B cell (primary cell): ENCODE measurements around the gene MSH2. TPM values are rescaled to one million over a fixed set of nuclear protein-coding genes. Genes with fewer than 3 reads are reported as not detected.

ENCODE experiments used
- ATAC-seq: fragments of 200-7000 bp; cut with Tn5 transposase; one replicate; pipeline ENCODE4 v1.10.0; 2021; ENCODE audit warnings: low read depth, mild to moderate bottlenecking, moderate number of reproducible peaks, moderate library complexity
- CTCF ChIA-PET: fragments of 350-600 bp; sonication (Branson Sonifier 250); formaldehyde crosslinking; loops from one replicate; lab custom pipeline; 2021; ENCODE audit warnings: antibody characterized with exemption, inconsistent platforms; lab: Charles Lee
- POLR2A ChIA-PET: fragments of 350-600 bp; sonication (Branson Sonifier 250); formaldehyde crosslinking; loops from one replicate; lab custom pipeline; 2021; ENCODE audit warnings: antibody characterized with exemption; lab: Charles Lee
- DNase-seq: peaks from one replicate; pipeline ENCODE4 v3.0.0; 2013
- H2AFZ ChIP-seq: 2 replicates; pipeline ENCODE4 v1.6.1; 2012; ENCODE audit warnings: mild to moderate bottlenecking, low read depth, low read length; ENCODE audit not compliant: insufficient read depth, poor library complexity, severe bottlenecking
- H3K27ac ChIP-seq, 2 donors: 1 replicate in 1 of 2; 2 replicates in 1 of 2; pipeline ENCODE4 v1.5.1; 2012 to 2013; ENCODE audit warnings: low read length in 2 of 2, mild to moderate bottlenecking in 2 of 2, moderate library complexity in 1 of 2
- H3K27me3 ChIP-seq, 4 experiments: fragments of 200-600 bp in 1 of 4; sonication (generic) in 1 of 4; replicated peaks in 1 of 4; 1 replicate in 2 of 4; 2 replicates in 2 of 4; pipeline versions ENCODE4 v1.6.1 to v1.7.0; 2013 to 2016; ENCODE audit warnings: low read length in 3 of 4, mild to moderate bottlenecking in 2 of 4, mixed read lengths in 1 of 4, moderate library complexity in 1 of 4; ENCODE audit not compliant: insufficient read depth in 4 of 4, control insufficient read depth in 3 of 4; ENCODE audit errors: control extremely low read depth in 1 of 4
- H3K36me3 ChIP-seq, 2 experiments: replicated peaks in 1 of 2; 1 replicate in 1 of 2; 2 replicates in 1 of 2; pipeline versions ENCODE4 v1.6.1 to v1.7.1; 2013; ENCODE audit warnings: low read length in 1 of 2; ENCODE audit not compliant: insufficient read depth in 2 of 2, control insufficient read depth in 1 of 2; ENCODE audit errors: control extremely low read depth in 1 of 2, extremely low read depth in 1 of 2
- H3K4me1 ChIP-seq, 2 donors: fragments of 200-600 bp in 1 of 2; sonication (generic) in 1 of 2; 1 replicate in 1 of 2; 2 replicates in 1 of 2; pipeline versions ENCODE4 v1.5.1 to v1.6.1; 2013 to 2017; ENCODE audit warnings: low read length in 2 of 2; ENCODE audit not compliant: control insufficient read depth in 2 of 2, insufficient read depth in 2 of 2
- H3K4me2 ChIP-seq: replicated peaks from 2 replicates; pipeline ENCODE3; 2012; ENCODE audit warnings: mild to moderate bottlenecking, low read depth, low read length; ENCODE audit not compliant: poor library complexity, severe bottlenecking
- H3K4me3 ChIP-seq, 5 experiments: fragments of 200-600 bp in 1 of 5; sonication (generic) in 1 of 5; 1 replicate in 3 of 5; 2 replicates in 2 of 5; pipeline versions ENCODE4 v1.5.1 to v1.7.0; 2011 to 2016; ENCODE audit warnings: low read length in 4 of 5, mild to moderate bottlenecking in 4 of 5, low read depth in 2 of 5, control low read depth in 1 of 5, moderate library complexity in 1 of 5; ENCODE audit not compliant: insufficient read depth in 1 of 5; ENCODE audit errors: control extremely low read depth in 1 of 5, extremely low read depth in 1 of 5
- H3K79me2 ChIP-seq: fragments of 200-600 bp; sonication (generic); one replicate; pipeline ENCODE4 v1.6.0; 2016; ENCODE audit warnings: low read length; ENCODE audit not compliant: control insufficient read depth, insufficient read depth
- H3K9ac ChIP-seq: fragments of 200-600 bp; sonication (generic); 2 replicates; pipeline ENCODE4 v1.6.1; 2017; ENCODE audit warnings: mild to moderate bottlenecking, low read length, moderate library complexity
- H3K9me3 ChIP-seq, 3 donors: one replicate each; pipeline versions ENCODE4 v1.6.1 to v1.7.1; 2013; ENCODE audit warnings: low read length in 2 of 3; ENCODE audit not compliant: control insufficient read depth in 2 of 3, insufficient read depth in 1 of 3; ENCODE audit errors: control extremely low read depth in 1 of 3
- H4K20me1 ChIP-seq: 2 replicates; pipeline ENCODE4 v1.6.0; 2012; ENCODE audit warnings: mild to moderate bottlenecking, low read length; ENCODE audit not compliant: insufficient read depth, control insufficient read depth, poor library complexity, severe bottlenecking
- H3K27ac Mint-ChIP-seq: one replicate; pipeline ENCODE4 v1.8.0; 2021; ENCODE audit warnings: mixed read lengths
- H3K27me3 Mint-ChIP-seq: one replicate; pipeline ENCODE4 v1.8.0; 2021; ENCODE audit warnings: mixed read lengths
- H3K4me1 Mint-ChIP-seq: one replicate; pipeline ENCODE4 v1.8.0; 2021; ENCODE audit warnings: mixed read lengths
- H3K4me3 Mint-ChIP-seq: one replicate; pipeline ENCODE4 v1.8.0; 2021; ENCODE audit warnings: mixed read lengths
- H3K9me3 Mint-ChIP-seq: one replicate; pipeline ENCODE4 v1.8.0; 2022; ENCODE audit warnings: mixed read lengths; ENCODE audit not compliant: insufficient read depth
- CTCF ChIP-seq: fragments of 200-600 bp; IDR thresholded peaks from one replicate; pipeline ENCODE4 v1.8.0; 2022; ENCODE audit warnings: antibody characterized with exemption, mild to moderate bottlenecking
- EZH2 ChIP-seq: IDR thresholded peaks from 2 replicates; pipeline ENCODE4 v1.6.1; 2012; ENCODE audit warnings: borderline replicate concordance, low read depth, mild to moderate bottlenecking, moderate library complexity, low read length; ENCODE audit not compliant: insufficient read depth, poor library complexity, severe bottlenecking
- WGBS: methylation state at CpG from one replicate; pipeline ENCODE4 v1.1.5; 2013; ENCODE audit warnings: missing lambda C conversion rate; ENCODE audit not compliant: insufficient coverage; 5-methylcytosine and 5-hydroxymethylcytosine counted together
- intact Hi-C: fragments of 100-400 bp; cut with micrococcal nuclease; formaldehyde crosslinking; loops from one replicate; pipeline ENCODE4 v1.10.0; 2022
- polyA plus RNA-seq: library from polyadenylated mRNA; depleted of rRNA; stranded (reverse); fragments of >200 nt; gene quantifications from 2 replicates; pipeline ENCODE4 v1.2.3, GENCODE V29; 2012
- total RNA-seq, 2 donors: library from RNA; stranded (reverse); fragments of 120-200 nt in 1 of 2; gene quantifications; 1 replicate in 1 of 2; 2 replicates in 1 of 2; pipeline versions ENCODE4 v1.2.3 to v1.2.4, GENCODE V29; 2013 to 2022

MSH2 gene
- total and polyA plus RNA-seq, 2 donors (not counting 1 experiment from before 2014, with no cell fraction given), result 7.4 to 21.9 TPM

- intact Hi-C loops, result no loop called here
- Histone ChIP-seq H2AFZ (no peak overlapping the region), H3K4me1 (no peaks in the 10 kb centered on the region), H3K4me2 (no peak overlapping the region), H3K9me3 (no peaks in the 10 kb centered on the region), H3K9ac (no peak overlapping the region), H3K4me3 (no peak overlapping the region), H4K20me1 (no peaks in the 10 kb centered on the region), H3K36me3 (no peaks in the 10 kb centered on the region), H3K27ac (no peak overlapping the region), H3K79me2 (no peaks in the 10 kb centered on the region), H3K27me3 (no peaks in the 10 kb centered on the region)
- H3K27me3 Mint-ChIP-seq, result peaks cover 4% of the 10 kb centered on the region
- ATAC-seq, result no peak
- no peak for DNase-seq
- no peak overlapping the region for H3K4me3 Mint-ChIP-seq
- no peaks in the 10 kb centered on the region for H3K4me1 Mint-ChIP-seq
- ChIA-PET CTCF (interaction anchor here (0.7 kb wide), 2 partner anchors 9 to 204 kb away, joined by 3 to 5 read pairs; no protein-coding TSS in a partner anchor), POLR2A (no interaction called here)
- no peaks in the 10 kb centered on the region for H3K9me3 Mint-ChIP-seq
- no peak overlapping the region for H3K27ac Mint-ChIP-seq
- 94% methylated on average over 8 of the region's 11 CpGs for WGBS
- no peak for TF ChIP-seq EZH2
- TF ChIP-seq CTCF, result no peak
Measured at GRCh38 chr2:47354013-47354847, 48.7 kb upstream of the MSH2 start.

- Histone ChIP-seq H3K4me2 (no peak overlapping the region), H3K79me2 (no peaks in the 10 kb centered on the region), H3K9ac (no peak overlapping the region), H3K27me3 (no peaks in the 10 kb centered on the region), H3K36me3 (no peaks in the 10 kb centered on the region), H3K9me3 (no peaks in the 10 kb centered on the region), H3K4me3 (no peak overlapping the region), H2AFZ (no peak overlapping the region), H3K4me1 (no peaks in the 10 kb centered on the region), H3K27ac (no peak overlapping the region), H4K20me1 (no peaks in the 10 kb centered on the region)
- ChIA-PET POLR2A (no interaction called here), CTCF (interaction anchor here (0.7 to 1.4 kb wide), 3 partner anchors 10 to 203 kb away, joined by 3 to 5 read pairs (median 4); no protein-coding TSS in a partner anchor)
- no CpG with 5 or more reads among the region's 5 CpGs for WGBS
- Mint-ChIP-seq H3K27me3 (peaks cover 7% of the 10 kb centered on the region), H3K4me3 (no peak overlapping the region), H3K4me1 (no peaks in the 10 kb centered on the region), H3K9me3 (no peaks in the 10 kb centered on the region), H3K27ac (no peak overlapping the region)
- TF ChIP-seq CTCF, result no peak
- no peak for TF ChIP-seq EZH2
- DNase-seq (no peak), ATAC-seq (no peak)
- intact Hi-C loops, result no loop called here
Measured at GRCh38 chr2:47354848-47355204, 48.1 kb upstream of the MSH2 start.
